ENCODE results near the gene ESRP2.
A peak's percentile ranks its signal among the peaks of the same experiment; 100 is the strongest.

ESRP2 gene

GRCh38 chr16:68269793-68270192, 33.9 kb upstream of the ESRP2 start:
- intact Hi-C loops (cut with DNase I; ENCODE audit: low total_unique reads), result no loop called here
- TF ChIP-seq CTCF (IDR thresholded peaks at IDR 0.05), result no peak
- no peaks in the 10 kb centered on the region for H3K27me3 ChIP-seq
- H3K36me3 ChIP-seq, result peaks cover 9 to 20% (median 16%) of the 10 kb centered on the region in 3 donors
- DNase-seq, result no peak
- no peak overlapping the region for H3K27ac ChIP-seq
- H3K4me3 ChIP-seq, result no peak overlapping the region
- no peaks in the 10 kb centered on the region for H3K9me3 ChIP-seq
- H3K4me1 ChIP-seq, result peaks cover 0 to 19% (median 12%) of the 10 kb centered on the region in 4 donors

GRCh38 chr16:68267612-68268405, 31.9 kb upstream of the ESRP2 start:
- DNase-seq, result no peak
- intact Hi-C loops (cut with DNase I; ENCODE audit: low total_unique reads), result no loop called here
- no peaks in the 10 kb centered on the region for H3K27me3 ChIP-seq
- TF ChIP-seq CTCF (IDR thresholded peaks at IDR 0.05), result no peak
- no peak overlapping the region for H3K4me3 ChIP-seq
- no peak overlapping the region for H3K27ac ChIP-seq
- H3K36me3 ChIP-seq, result peaks cover 0 to 2% (median 0%) of the 10 kb centered on the region in 3 donors
- peaks cover 0 to 28% (median 17%) of the 10 kb centered on the region in 4 donors for H3K4me1 ChIP-seq
- H3K9me3 ChIP-seq, result no peaks in the 10 kb centered on the region

GRCh38 chr16:68265078-68265920, 29.4 kb upstream of the ESRP2 start:
- no peak for TF ChIP-seq CTCF (IDR thresholded peaks at IDR 0.05)
- peaks cover 2 to 5% (median 2%) of the 10 kb centered on the region in 3 donors for H3K36me3 ChIP-seq
- DNase-seq, result peak; percentile 81 to 83
- H3K27me3 ChIP-seq, result no peaks in the 10 kb centered on the region
- peaks cover 0 to 31% (median 15%) of the 10 kb centered on the region in 4 donors for H3K4me1 ChIP-seq
- H3K27ac ChIP-seq, result peak overlapping the region; percentile 89 to 96
- no peaks in the 10 kb centered on the region for H3K9me3 ChIP-seq
- H3K4me3 ChIP-seq, result peak overlapping the region; percentile 73 to 83
- intact Hi-C loops (cut with DNase I; ENCODE audit: low total_unique reads), result loop anchor here (2.0 kb wide), 1 partner anchor 26 kb away; no protein-coding TSS in a partner anchor

- intact Hi-C loops (cut with DNase I; ENCODE audit: low total_unique reads), result loop anchor here (1.0 to 2.0 kb wide), 2 partner anchors 26 to 46 kb away; partner anchors contain the start of gene SLC7A6OS
- H3K27ac ChIP-seq, result peak within 1 kb of the TSS; percentile 89 to 96
- no peaks in the 10 kb centered on the region for H3K27me3 ChIP-seq
- H3K4me3 ChIP-seq, result peak within 1 kb of the TSS; percentile 73 to 83
- peak; percentile 57 to 75 for TF ChIP-seq CTCF (IDR thresholded peaks at IDR 0.05)
- peaks cover 11 to 14% (median 11%) of the 10 kb centered on the region in 3 donors for H3K36me3 ChIP-seq
- peak; percentile 72 to 84 for DNase-seq
- H3K9me3 ChIP-seq, result no peaks in the 10 kb centered on the region
- peaks cover 0 to 31% (median 15%) of the 10 kb centered on the region in 4 donors for H3K4me1 ChIP-seq
Measured at GRCh38 chr16:68264128-68265077, 28.5 kb upstream of the ESRP2 start, which contains the start of gene SLC7A6. TSS of gene SLC7A6 (plus strand) at chr16:68264526. CDS start at chr16:68274727, 10,201 bp downstream.

Measured in tibial artery (tissue), 4 donors.